ENCODE results near the gene NLRP6. TPM values are rescaled to one million over a fixed set of nuclear protein-coding genes. Genes with fewer than 3 reads are reported as not detected.

Gene NLRP6
- total RNA-seq, 4 donors from 2014 or later, result 0.23 to 1.9 TPM; not detected in 2

- H3K36me3 ChIP-seq, result no peaks in the 10 kb centered on the region
- no peak for ATAC-seq
- H3K27me3 ChIP-seq, result peaks cover 45% of the 10 kb centered on the region
- H3K27ac ChIP-seq, result no peak overlapping the region
- WGBS, 2 donors (ENCODE audit: low coverage in 1 of 2), result 75 to 80% methylated on average over 1 of the region's 8 CpGs
- H3K4me1 ChIP-seq, result peaks cover 0 to 9% (median 0%) of the 10 kb centered on the region in 3 donors
- TF ChIP-seq POLR2AphosphoS5 (IDR thresholded peaks at IDR 0.05), result no peak
- TF ChIP-seq EP300 (IDR thresholded peaks at IDR 0.05), result no peak
- TF ChIP-seq CTCF (IDR thresholded peaks at IDR 0.05), result no peak
- no peak for TF ChIP-seq POLR2A (IDR thresholded peaks at IDR 0.05)
- H3K4me3 ChIP-seq, result no peak overlapping the region
- H3K9me3 ChIP-seq, result no peaks in the 10 kb centered on the region
These were observed 6.9 kb upstream of the NLRP6 start for GRCh38 chr11:271319-271715.

DNA sequence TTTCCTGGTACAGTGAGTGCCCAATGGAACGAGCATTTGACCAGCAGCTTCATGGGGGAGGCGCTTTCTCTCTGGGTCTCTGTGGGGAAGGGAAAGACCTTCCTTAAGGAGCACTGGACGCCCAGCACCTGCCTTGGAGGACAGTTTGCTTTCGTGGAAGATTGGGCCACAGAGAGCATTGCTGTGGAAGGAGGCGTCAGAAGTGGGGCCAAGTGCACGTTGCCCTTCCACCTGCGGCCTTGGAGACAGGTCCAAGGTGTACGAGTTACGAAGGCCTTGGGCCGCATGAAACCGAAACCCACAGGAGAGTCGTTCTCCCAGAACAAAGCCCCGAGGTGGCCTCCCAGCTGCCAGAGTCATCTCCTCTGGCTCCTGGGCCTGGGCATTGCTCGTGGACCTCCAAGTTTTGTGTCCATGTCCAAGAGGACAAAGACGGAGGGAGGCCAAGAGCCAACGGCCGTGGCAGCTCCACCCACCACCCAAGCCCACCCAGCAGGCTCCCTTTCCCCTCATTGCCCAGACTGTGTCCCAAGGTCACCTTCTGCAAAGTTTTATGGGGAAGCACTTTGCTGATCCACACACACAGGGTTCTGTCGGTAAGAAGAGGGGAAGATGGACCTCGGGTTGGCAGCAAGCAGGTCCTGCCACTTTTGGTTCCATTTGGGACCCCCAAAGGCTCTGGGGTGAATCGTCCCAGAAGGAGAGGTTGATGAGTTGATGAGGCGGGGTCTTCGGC lies 5.8 kb upstream of the NLRP6 start:
- Histone ChIP-seq H3K27ac (no peak overlapping the region), H3K36me3 (no peaks in the 10 kb centered on the region), H3K4me1 (peaks cover 0 to 9% (median 0%) of the 10 kb centered on the region in 3 donors), H3K27me3 (peaks cover 46% of the 10 kb centered on the region), H3K9me3 (no peaks in the 10 kb centered on the region), H3K4me3 (no peak overlapping the region)
- TF ChIP-seq EP300 (IDR thresholded peaks at IDR 0.05) (no peak), POLR2AphosphoS5 (IDR thresholded peaks at IDR 0.05) (no peak), POLR2A (IDR thresholded peaks at IDR 0.05) (no peak), CTCF (IDR thresholded peaks at IDR 0.05) (no peak)
- 64 to 90% methylated on average over 3 to 4 of the region's 22 CpGs for WGBS, 2 donors (ENCODE audit: low coverage in 1 of 2)
- ATAC-seq, result no peak

DNA sequence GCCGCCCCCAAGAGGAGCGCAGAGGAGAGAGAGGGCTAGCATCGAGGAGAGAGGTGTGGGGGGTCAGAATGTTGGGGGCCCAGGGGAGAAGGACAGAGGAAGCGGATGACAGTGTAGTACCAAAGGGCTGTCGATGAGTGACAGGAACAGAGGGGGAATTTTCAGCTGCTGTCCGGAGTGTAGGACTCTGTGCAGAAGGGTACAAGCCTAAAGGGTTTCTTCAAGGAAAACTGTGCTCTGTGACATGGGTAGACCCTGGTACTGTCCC lies 5.3 kb upstream of the NLRP6 start:
- Histone ChIP-seq H3K9me3 (no peaks in the 10 kb centered on the region), H3K27me3 (peaks cover 47% of the 10 kb centered on the region), H3K4me3 (no peak overlapping the region), H3K4me1 (peaks cover 0 to 4% (median 0%) of the 10 kb centered on the region in 3 donors), H3K27ac (no peak overlapping the region), H3K36me3 (no peaks in the 10 kb centered on the region)
- no peak for ATAC-seq
- TF ChIP-seq CTCF (IDR thresholded peaks at IDR 0.05), result no peak
- no peak for TF ChIP-seq POLR2A (IDR thresholded peaks at IDR 0.05)
- TF ChIP-seq EP300 (IDR thresholded peaks at IDR 0.05), result no peak
- no peak for TF ChIP-seq POLR2AphosphoS5 (IDR thresholded peaks at IDR 0.05)
- WGBS, 2 donors (ENCODE audit: low coverage in 1 of 2), result 66 to 90% methylated on average over 3 to 4 of the region's 6 CpGs

DNA sequence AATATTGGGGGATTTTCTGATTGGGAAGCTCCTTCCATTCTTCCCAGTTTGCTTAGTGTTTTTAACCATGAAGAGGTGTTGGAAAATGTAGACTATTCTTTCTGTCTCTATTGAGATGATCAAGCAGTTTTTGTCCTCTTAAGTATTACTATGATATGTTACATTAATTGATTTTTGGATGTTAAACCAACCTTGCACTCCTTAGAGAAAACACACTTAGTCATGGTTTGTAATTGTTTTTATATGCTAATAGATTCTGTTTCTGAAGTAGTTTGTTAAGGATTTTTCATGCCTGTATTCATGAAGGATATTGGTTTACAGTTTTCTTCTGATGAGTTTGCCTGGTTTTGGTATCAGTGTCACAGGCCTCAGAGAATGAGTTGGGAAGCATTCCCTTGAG lies 2.0 kb upstream of the NLRP6 start:
- H3K4me1 ChIP-seq, result peaks cover 0 to 27% (median 17%) of the 10 kb centered on the region in 3 donors
- TF ChIP-seq CTCF (IDR thresholded peaks at IDR 0.05), result no peak
- no peak for TF ChIP-seq POLR2A (IDR thresholded peaks at IDR 0.05)
- TF ChIP-seq POLR2AphosphoS5 (IDR thresholded peaks at IDR 0.05), result no peak
- TF ChIP-seq EP300 (IDR thresholded peaks at IDR 0.05), result no peak
- no peaks in the 10 kb centered on the region for H3K36me3 ChIP-seq
- no peaks in the 10 kb centered on the region for H3K9me3 ChIP-seq
- H3K27me3 ChIP-seq, result peaks cover 59% of the 10 kb centered on the region
- no peak overlapping the region for H3K27ac ChIP-seq
- H3K4me3 ChIP-seq, result no peak overlapping the region
- no peak for ATAC-seq

Measured in gastroesophageal sphincter (tissue), 4 donors.